RWPE2 (cell line): ENCODE results near the gene UHMK1.

Experiments used
- ATAC-seq: fragments of 200-7000 bp; cut with Tn5 transposase; 3 replicates; pipeline ENCODE4 v1.9.1; 2021; ENCODE audit warnings: low read depth
- DNase-seq: peaks from one replicate; pipeline ENCODE4 v3.0.0-alpha.2; 2020; ENCODE audit warnings: low spot score
- H3K27ac ChIP-seq: fragments of 450-650 bp; 2 replicates; pipeline ENCODE4 v1.5.1; 2017; ENCODE audit warnings: mild to moderate bottlenecking; ENCODE audit not compliant: poor library complexity, severe bottlenecking
- H3K27me3 ChIP-seq: fragments of 250-450 bp; sonication (Bioruptor Pico); 2 replicates; pipeline ENCODE4 v1.5.1; 2021; ENCODE audit warnings: mild to moderate bottlenecking, moderate library complexity; ENCODE audit not compliant: insufficient read depth, poor library complexity, severe bottlenecking
- H3K36me3 ChIP-seq: fragments of 250-450 bp; sonication (Bioruptor Pico); 2 replicates; pipeline ENCODE4 v1.5.1; 2020; ENCODE audit warnings: low read depth, mild to moderate bottlenecking, moderate library complexity
- H3K4me1 ChIP-seq: fragments of 250-450 bp; sonication (Bioruptor Pico); 2 replicates; pipeline ENCODE4 v1.5.1; 2021; ENCODE audit warnings: mild to moderate bottlenecking, moderate library complexity; ENCODE audit not compliant: insufficient read depth, poor library complexity, severe bottlenecking
- H3K4me3 ChIP-seq: fragments of 250-450 bp; sonication (Bioruptor Pico); 2 replicates; pipeline ENCODE4 v1.5.1; 2021; ENCODE audit warnings: mild to moderate bottlenecking, moderate library complexity; ENCODE audit not compliant: severe bottlenecking
- H3K9me3 ChIP-seq: fragments of 250-450 bp; sonication (Bioruptor Pico); 2 replicates; pipeline ENCODE4 v1.5.1; 2021; ENCODE audit warnings: mild to moderate bottlenecking, moderate library complexity; ENCODE audit not compliant: severe bottlenecking
- CTCF ChIP-seq: fragments of 450-650 bp; IDR thresholded peaks from one replicate; pipeline ENCODE4 v1.5.1; 2017; ENCODE audit warnings: mild to moderate bottlenecking, moderate library complexity; ENCODE audit not compliant: poor library complexity, severe bottlenecking

Gene UHMK1

DNA sequence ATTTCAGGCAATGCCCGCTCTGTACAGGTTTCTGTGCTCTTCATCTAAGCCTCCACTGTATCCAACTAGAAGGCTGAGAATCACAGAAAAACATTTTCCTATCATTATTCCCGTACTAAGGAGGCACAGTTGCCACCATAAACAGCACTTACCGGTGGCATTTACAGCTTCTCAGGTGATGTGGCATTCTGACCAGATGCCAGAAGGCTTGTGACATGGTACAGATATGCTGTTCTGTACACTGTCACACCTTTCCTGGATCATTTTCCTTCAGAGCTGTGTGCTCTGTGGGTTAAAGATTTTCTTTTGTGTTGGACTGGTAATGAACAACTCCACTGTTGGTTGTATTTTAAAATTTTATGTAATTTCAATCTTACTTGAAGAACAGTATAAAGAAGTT, 59.9 kb downstream of the UHMK1 start:
- Histone ChIP-seq H3K27ac (no peak overlapping the region), H3K9me3 (no peaks in the 10 kb centered on the region), H3K4me1 (peaks cover 7% of the 10 kb centered on the region), H3K36me3 (no peaks in the 10 kb centered on the region), H3K27me3 (no peaks in the 10 kb centered on the region), H3K4me3 (no peak overlapping the region)
- no peak for TF ChIP-seq CTCF
- ATAC-seq: no peak
- DNase-seq: no peak

- ATAC-seq (no peak), DNase-seq (no peak)
- Histone ChIP-seq H3K4me1 (peaks cover 32% of the 10 kb centered on the region), H3K36me3 (peaks cover 6% of the 10 kb centered on the region), H3K27me3 (no peaks in the 10 kb centered on the region), H3K9me3 (no peaks in the 10 kb centered on the region), H3K27ac (peak overlapping the region; percentile 81), H3K4me3 (peak overlapping the region; percentile 70)
- no peak for TF ChIP-seq CTCF
These were observed 62.9 kb downstream of the UHMK1 start for GRCh38 chr1:162560303-162561036.

- H3K4me1 ChIP-seq: peaks cover 32% of the 10 kb centered on the region
- TF ChIP-seq CTCF: no peak
- H3K27me3 ChIP-seq: no peaks in the 10 kb centered on the region
- DNase-seq (peak; percentile 98), ATAC-seq (peak; percentile 86)
- H3K27ac ChIP-seq: peak overlapping the region; percentile 81
- H3K4me3 ChIP-seq: peak overlapping the region; percentile 70
- H3K9me3 ChIP-seq: no peaks in the 10 kb centered on the region
- peaks cover 13% of the 10 kb centered on the region for H3K36me3 ChIP-seq
These were observed 63.5 kb downstream of the UHMK1 start for GRCh38 chr1:162561037-162561615.

DNA sequence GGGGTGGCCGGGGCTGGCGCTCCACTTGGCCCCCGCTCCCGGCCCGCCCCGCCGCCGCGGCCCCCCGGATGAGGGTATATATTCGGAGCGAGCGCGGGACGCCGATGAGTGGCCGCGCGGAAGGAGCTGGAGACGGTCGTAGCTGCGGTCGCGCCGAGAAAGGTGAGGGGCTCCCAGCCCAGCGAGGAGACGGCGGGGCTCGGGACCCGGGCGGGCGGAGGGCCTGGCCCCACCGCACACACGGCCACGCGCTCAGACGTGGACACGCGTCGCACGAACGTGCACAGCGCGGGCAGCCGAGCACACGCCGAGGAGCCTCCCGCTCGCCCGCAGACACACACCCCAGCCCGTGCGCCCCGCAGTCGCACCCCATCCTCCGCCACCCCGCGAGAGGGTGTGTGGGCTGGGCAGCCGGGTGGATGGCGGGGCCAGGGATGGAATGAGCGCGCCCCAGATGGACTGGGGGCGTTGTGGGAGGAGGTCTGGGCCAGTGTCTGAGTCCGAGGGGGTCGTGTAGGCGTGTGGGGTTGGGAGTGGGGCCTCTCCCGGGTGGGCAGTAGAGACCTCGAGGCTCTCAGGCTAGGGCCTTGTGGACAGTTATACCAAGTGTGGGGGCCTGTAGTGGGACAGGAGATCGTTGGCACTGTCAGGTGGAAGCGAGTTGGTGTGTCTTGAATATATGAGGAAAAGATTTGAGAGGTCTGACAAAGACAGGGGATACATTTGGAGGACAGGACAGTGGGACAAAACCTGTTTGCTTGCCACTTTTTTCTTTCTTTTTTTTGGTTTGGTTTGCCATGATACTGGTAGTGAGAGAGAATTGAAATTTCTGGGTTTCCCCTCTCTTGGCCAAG, 64.2 kb downstream of the UHMK1 start, which contains the start of gene UAP1:
UAP1 (plus strand) TSS at position 107 of the 854 bp plus-strand sequence. CDS start 4,347 bp downstream, outside the sequence.
- H3K9me3 ChIP-seq: no peaks in the 10 kb centered on the region
- H3K36me3 ChIP-seq: peaks cover 20% of the 10 kb centered on the region
- H3K4me1 ChIP-seq: peaks cover 32% of the 10 kb centered on the region
- peak within 1 kb of the TSS; percentile 70 for H3K4me3 ChIP-seq
- DNase-seq (no peak), ATAC-seq (peak; percentile 47)
- no peaks in the 10 kb centered on the region for H3K27me3 ChIP-seq
- peak within 1 kb of the TSS; percentile 81 for H3K27ac ChIP-seq
- no peak for TF ChIP-seq CTCF
